ENCODE measurements around the gene RUNX1.

Gene RUNX1

GRCh38 chr21:35036465-35037383 is 12.4 kb downstream of the RUNX1 start:
- DNase-seq (ENCODE audit: low read depth) = no peak

GRCh38 chr21:35035581-35035980 is 13.5 kb downstream of the RUNX1 start:
- DNase-seq (ENCODE audit: low read depth) = no peak

DNA sequence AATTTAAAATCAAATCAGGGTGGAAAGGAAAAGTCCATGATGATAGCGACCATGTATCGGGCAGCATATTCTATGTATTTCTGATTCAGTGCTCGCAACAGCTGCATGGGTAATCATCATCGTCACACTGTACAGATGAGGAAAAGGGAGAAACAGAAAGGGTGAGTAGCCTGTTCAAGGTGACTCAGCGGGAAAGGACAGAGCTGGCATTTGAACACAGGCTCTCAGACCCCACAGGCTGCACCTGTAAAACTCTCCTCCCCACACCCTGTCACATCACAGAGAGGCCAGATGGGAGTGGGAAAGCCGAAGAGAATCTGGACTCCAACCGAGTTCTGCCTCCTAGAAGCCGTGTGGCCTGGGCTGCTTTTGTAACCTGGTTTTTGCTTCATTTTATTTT is 14.0 kb downstream of the RUNX1 start:
- no peak for DNase-seq (ENCODE audit: low read depth)

DNA sequence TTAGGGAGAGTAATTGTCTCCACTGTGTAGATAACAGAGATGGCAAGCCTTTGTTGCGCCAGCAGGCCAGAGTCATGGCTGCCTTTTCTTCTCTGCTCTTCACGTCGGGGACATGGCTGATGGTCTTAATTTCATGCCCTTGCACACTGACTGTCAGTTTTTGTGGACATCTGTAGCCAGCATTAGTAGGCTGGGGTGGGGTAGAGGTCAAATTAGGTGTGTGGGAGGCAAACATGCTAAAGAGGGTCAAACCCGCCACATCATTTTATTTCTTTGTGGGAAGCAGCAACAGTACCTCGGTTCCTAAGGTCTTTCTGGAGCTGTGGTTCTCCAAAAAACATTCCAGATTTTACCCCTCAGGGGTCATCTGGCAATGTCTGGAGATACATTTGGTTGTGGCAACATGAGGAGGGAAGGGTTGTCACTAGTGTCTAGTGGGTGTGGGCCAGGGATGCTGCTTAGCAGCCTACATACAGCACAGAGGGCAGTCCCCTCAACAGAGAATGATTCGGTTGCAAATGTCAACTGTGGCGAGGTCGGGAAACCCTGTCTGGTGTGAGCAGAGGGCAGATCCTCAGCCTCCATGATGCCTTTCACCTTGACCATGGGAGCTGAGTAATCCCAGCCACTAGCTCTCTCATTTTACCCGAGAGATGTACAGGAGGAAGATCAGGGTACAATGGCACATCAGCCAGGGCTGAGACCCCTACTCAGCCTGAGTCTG is 14.7 kb downstream of the RUNX1 start:
- DNase-seq (ENCODE audit: low read depth) = no peak

- DNase-seq (ENCODE audit: low read depth) = no peak
Observed at GRCh38 chr21:35032474-35033263, 16.4 kb downstream of the RUNX1 start.

GRCh38 chr21:35028451-35028978 is 20.6 kb downstream of the RUNX1 start:
- DNase-seq (ENCODE audit: low read depth) = no peak

DNA sequence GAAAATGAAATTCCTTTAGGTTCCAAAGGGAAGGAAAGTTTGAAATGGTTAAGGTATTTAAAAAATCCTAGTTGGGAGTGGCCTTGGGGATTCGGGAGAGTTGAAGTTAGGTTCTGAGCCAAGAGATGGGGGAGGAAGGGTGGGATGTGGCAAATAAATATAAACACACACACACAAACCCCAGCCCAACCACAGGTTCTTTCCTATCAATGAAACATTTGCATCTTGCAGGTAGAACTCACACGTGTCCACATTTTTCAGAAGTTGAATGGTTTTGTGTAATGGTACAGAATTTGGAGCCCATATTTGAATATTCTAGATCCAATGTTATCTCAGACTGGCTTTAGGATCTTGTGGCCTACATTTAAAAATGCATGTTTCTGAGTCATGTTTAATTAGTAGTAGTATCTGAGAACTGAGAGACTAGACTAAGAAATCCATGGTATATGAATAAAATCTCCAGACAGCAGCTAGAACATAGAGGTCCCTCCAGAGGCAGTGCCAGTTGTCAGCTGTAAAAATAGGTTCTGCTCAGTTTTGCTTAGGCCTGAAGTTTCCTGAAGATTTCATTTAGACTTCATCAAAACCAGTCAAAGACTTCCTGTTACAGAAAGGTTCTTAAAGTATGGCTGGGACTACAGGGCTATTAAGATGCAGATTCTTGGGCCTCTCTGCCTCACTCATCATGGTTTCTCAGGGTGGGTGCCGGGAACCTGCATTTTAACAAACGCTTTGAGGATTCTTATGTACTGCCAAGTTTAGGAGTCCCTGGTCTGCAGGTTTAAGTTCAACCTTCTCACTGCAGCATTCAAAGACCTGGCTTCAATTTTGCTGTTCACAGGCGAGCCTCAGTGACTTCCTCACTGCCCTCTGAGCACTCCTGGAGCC is 21.3 kb downstream of the RUNX1 start:
- no peak for DNase-seq (ENCODE audit: low read depth)

DNA sequence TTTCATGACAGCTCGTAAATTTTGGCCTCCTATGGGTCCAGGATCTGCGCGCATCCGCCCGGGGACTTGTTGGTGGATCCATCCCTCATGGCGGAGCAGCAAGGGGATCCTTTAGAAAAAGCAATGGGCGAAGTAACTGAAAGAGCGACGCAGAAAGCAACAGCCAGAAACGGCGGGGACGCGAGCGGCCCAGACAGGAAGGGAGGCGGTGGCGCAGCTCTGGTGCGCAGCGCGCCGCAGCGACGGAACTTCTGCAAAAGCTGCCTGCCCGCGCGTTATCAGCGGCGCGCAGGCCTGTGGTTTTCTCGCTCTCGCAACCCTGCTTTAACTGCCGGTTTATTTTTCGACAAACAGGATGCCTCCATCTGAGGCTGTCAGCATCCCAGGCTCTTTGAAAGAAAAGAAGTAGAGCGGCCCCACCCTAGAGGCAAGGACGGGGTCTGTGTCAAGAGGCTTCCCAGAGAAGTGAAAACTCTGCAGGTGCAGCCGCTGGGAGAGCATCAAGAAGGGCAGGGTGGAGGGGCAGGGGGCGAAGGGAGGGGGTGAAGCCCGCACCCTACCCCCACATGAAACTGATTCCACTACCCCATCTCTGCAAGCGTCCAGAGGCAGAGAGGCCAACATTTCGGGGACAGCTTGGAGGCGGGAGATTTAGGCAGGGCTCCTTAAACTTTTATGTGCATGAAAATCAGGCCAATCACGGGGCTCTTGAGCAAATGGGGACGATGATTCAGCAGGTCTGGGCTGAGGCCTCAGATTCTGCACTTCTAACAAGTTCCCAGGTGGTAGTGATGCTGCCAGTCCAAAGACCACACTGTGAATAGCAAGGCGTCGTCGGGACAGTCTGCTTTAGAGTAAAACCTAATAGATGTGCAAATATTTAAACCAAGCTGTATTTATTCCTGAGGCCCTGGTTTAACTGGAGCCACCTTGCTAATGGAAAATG is 22.2 kb downstream of the RUNX1 start:
- DNase-seq (ENCODE audit: low read depth) = no peak

DNA sequence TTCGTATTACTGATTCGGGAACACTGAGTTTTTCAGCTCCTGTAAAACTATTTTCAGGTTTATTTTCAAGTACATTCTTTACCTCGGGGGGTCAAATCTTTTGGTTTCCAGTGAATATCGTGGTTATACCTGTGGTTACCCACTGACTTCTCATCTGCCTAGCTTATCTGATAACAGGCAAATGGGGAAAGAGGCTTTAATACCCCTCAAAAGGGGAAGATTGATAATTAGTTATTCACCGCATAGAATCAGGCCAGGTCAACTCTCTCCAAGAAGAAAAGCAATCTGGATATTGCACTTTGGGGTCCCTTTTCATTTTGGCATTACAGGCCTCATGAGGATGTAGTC is 23.0 kb downstream of the RUNX1 start:
- DNase-seq (ENCODE audit: low read depth) = no peak

- DNase-seq (ENCODE audit: low read depth) = no peak
Observed at GRCh38 chr21:35025206-35026152, 23.6 kb downstream of the RUNX1 start.

- DNase-seq (ENCODE audit: low read depth) = no peak
Observed at GRCh38 chr21:35024513-35024912, 24.6 kb downstream of the RUNX1 start.

DNA sequence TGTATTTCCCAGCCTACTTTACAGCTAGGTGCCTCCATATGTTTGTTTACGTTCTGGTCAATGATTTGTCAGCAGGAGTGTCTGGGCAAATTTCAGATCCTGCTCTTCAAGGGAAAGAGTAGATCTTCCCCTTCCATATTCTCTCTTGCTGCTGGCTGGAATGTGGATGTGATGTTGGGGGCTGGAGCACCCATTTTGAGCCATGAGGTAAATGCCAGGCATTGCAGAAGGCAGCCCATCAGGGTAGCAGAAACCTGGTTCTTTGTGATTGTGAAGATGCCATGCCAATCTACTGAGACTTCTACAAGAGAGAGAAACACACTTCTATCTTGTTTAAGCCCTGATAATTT is 25.1 kb downstream of the RUNX1 start:
- no peak for DNase-seq (ENCODE audit: low read depth)

GRCh38 chr21:35023396-35024070 is 25.6 kb downstream of the RUNX1 start:
- DNase-seq (ENCODE audit: low read depth) = no peak

DNA sequence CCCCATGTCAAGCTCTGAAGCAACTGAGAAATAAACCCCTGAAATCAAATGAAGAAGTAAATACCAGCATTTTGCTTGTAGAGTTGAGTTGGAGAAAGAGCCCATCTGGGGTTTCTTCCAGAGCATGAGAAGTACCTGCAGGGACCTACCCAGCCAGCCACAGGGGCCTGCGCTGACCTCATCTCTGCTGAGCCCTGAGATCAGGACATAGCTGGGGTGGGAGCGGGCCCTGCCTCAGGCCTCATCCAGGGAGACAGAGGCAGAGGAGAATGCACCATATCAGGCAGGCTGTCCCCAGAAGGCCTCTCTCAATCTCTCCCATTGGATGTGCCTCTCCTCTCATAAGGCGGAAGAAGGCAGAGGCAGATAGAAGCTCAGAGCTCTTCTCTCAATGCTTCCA is 27.6 kb downstream of the RUNX1 start:
- DNase-seq (ENCODE audit: low read depth) = no peak

- DNase-seq (ENCODE audit: low read depth) = no peak
Observed at GRCh38 chr21:35020902-35021301, 28.2 kb downstream of the RUNX1 start.

DNA sequence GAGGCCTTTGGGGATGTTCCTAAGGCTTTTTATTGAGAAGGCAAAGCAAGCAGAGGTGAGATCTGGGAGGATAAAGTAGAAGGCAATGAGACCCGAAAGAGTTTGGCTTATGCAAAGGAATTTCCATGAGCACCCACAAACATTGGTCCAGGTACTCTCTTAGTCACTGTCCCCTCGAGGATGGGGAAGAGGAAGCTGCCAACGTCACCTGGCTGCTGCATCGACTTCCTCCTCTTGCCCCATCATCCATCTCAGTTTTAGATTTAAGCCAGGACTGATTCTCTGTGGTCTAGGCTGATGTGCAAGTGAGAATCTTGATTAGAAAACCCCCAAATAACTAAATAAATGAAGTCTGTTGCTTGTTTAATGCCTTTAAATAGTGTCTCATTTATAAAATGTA is 28.7 kb downstream of the RUNX1 start:
- no peak for DNase-seq (ENCODE audit: low read depth)

- DNase-seq (ENCODE audit: low read depth) = no peak
Observed at GRCh38 chr21:35019631-35020032, 29.5 kb downstream of the RUNX1 start.

GRCh38 chr21:35017256-35017655 is 31.8 kb downstream of the RUNX1 start:
- DNase-seq (ENCODE audit: low read depth) = no peak

Data from HS-27A (cell line).